Transverse colon (tissue), 4 donors: ENCODE measurements around the gene INSIG2. TPM values are rescaled to one million over a fixed set of nuclear protein-coding genes. Genes with fewer than 3 reads are reported as not detected.

Experiments used
- DNase-seq: peaks from one replicate; pipeline ENCODE4 v3.0.0-alpha.2; 2019
- H3K27ac ChIP-seq, 4 donors: fragments of 200-600 bp; sonication (generic); 2 replicates each; pipeline ENCODE4 v1.5.1; 2016 to 2018; ENCODE audit warnings: inconsistent platforms in 4 of 4
- H3K27me3 ChIP-seq: fragments of 200-600 bp; sonication (generic); 2 replicates; pipeline ENCODE4 v1.5.1; 2017; ENCODE audit warnings: inconsistent platforms
- H3K36me3 ChIP-seq, 4 donors: fragments of 200-600 bp; sonication (generic); 2 replicates each; pipeline ENCODE4 v1.5.1; 2017 to 2019; ENCODE audit warnings: inconsistent platforms in 4 of 4
- H3K4me1 ChIP-seq, 4 donors: fragments of 200-600 bp; sonication (generic); 2 replicates each; pipeline ENCODE4 v1.5.1; 2017 to 2020; ENCODE audit warnings: inconsistent platforms in 4 of 4
- H3K4me3 ChIP-seq, 4 donors: fragments of 200-600 bp; sonication (generic); 1 replicate in 1 of 4; 2 replicates in 3 of 4; pipeline versions ENCODE4 v1.5.1 to v1.6.1; 2017 to 2019; ENCODE audit warnings: inconsistent platforms in 4 of 4
- H3K9me3 ChIP-seq, 2 donors: fragments of 200-600 bp; sonication (generic); 2 replicates each; pipeline ENCODE4 v1.5.1; 2017 to 2019; ENCODE audit warnings: inconsistent platforms in 2 of 2
- CTCF ChIP-seq, 5 experiments: fragments of 200-600 bp in 3 of 5; fragments of 450-650 bp in 2 of 5; sonication (generic) in 3 of 5; IDR thresholded peaks; 1 replicate in 2 of 5; 2 replicates in 3 of 5; pipeline ENCODE4 v1.5.1; 2016 to 2017; ENCODE audit warnings: antibody characterized with exemption in 5 of 5, inconsistent platforms in 3 of 5, mild to moderate bottlenecking in 2 of 5, moderate library complexity in 1 of 5
- EP300 ChIP-seq: sonication (generic); formaldehyde crosslinking; IDR thresholded peaks from one replicate; pipeline ENCODE4 v1.6.1; 2017; ENCODE audit warnings: antibody characterized with exemption, low read depth
- POLR2A ChIP-seq: fragments of 450-650 bp; IDR thresholded peaks from one replicate; pipeline ENCODE4 v1.6.1; 2016; ENCODE audit warnings: antibody characterized with exemption, mild to moderate bottlenecking, moderate library complexity
- POLR2AphosphoS5 ChIP-seq, 3 donors: sonication (generic); formaldehyde crosslinking; IDR thresholded peaks; one replicate each; pipeline ENCODE4 v1.6.1; 2016; ENCODE audit warnings: antibody characterized with exemption in 3 of 3
- WGBS, 2 donors: methylation state at CpG; one replicate each; pipeline ENCODE4 v1.1.5; 2018; ENCODE audit warnings: low coverage in 1 of 2; 5-methylcytosine and 5-hydroxymethylcytosine counted together
- in situ Hi-C, 4 donors: fragments of 200-750 bp; cut with MboI; loops; one replicate each; pipeline versions ENCODE4 v1.15.0 to v1.15.1; 2017; ENCODE audit warnings: low sequenced_read_pairs in 3 of 4, low pct_ligation_motif_present in 1 of 4, low pct_unique_long_range_greater_than_20kb in 1 of 4
- intact Hi-C: fragments of 100-400 bp; cut with DNase I; formaldehyde crosslinking; loops from one replicate; pipeline ENCODE4 v1.15.1; 2023; ENCODE audit warnings: low total_unique reads
- total RNA-seq, 4 donors: library from RNA; depleted of rRNA; stranded (reverse); fragments of >200 nt; gene quantifications; one replicate each; pipeline ENCODE4 v1.1.0, GENCODE V29; 2016

Gene INSIG2
- total RNA-seq, 4 donors from 2014 or later, result 1.00 to 19.5 (median 12.3) TPM

DNA sequence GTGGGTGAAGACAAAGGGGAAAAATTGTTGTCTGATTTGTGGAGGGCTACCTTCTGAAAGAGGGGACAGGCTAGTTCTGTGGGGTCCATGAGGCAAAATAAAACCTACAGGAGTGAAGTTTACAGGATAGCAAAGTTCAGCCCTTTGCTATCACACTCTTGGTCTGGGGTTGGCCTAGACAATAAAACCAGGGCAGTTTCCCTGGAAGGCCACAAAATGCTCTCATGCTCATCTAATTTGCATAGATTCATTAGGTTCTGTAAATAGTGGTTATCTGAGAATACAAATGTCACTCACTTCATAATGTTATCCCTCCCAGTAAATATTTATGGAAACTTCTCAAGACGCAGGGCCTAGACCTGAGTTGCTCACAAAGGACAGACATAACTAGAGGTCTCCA is 63.6 kb downstream of the INSIG2 start:
- in situ Hi-C loops, result no loop called here
- intact Hi-C loops, result no loop called here
- peaks cover 5% of the 10 kb centered on the region for H3K27me3 ChIP-seq
- 81 to 100% methylated on average over 1 of the region's 1 CpG for WGBS, 2 donors
- TF ChIP-seq CTCF (IDR thresholded peaks at IDR 0.05) (no peak), EP300 (no peak)
- no peaks in the 10 kb centered on the region for H3K4me1 ChIP-seq
- H3K27ac ChIP-seq, result no peak overlapping the region
- H3K36me3 ChIP-seq, result no peaks in the 10 kb centered on the region
- no peak for DNase-seq
- H3K9me3 ChIP-seq, result no peaks in the 10 kb centered on the region
- H3K4me3 ChIP-seq, result no peak overlapping the region

- intact Hi-C loops, result no loop called here
- WGBS, 2 donors, result 29 to 61% methylated on average over 1 to 4 of the region's 4 CpGs
- in situ Hi-C loops, result no loop called here
Observed at GRCh38 chr2:118153433-118153832, 65.2 kb downstream of the INSIG2 start.

GRCh38 chr2:118154176-118154575 is 65.9 kb downstream of the INSIG2 start:
- no peak overlapping the region for H3K27ac ChIP-seq
- H3K36me3 ChIP-seq, result no peaks in the 10 kb centered on the region
- TF ChIP-seq POLR2A (no peak), EP300 (no peak), CTCF (IDR thresholded peaks at IDR 0.05) (no peak), POLR2AphosphoS5 (IDR thresholded peaks at IDR 0.05) (no peak)
- in situ Hi-C loops, result no loop called here
- peaks cover 5% of the 10 kb centered on the region for H3K27me3 ChIP-seq
- 94 to 100% methylated on average over 1 to 2 of the region's 2 CpGs for WGBS, 2 donors
- intact Hi-C loops, result no loop called here
- no peak overlapping the region for H3K4me3 ChIP-seq
- peaks cover 0 to 8% of the 10 kb centered on the region in 2 donors for H3K9me3 ChIP-seq
- DNase-seq, result no peak
- no peaks in the 10 kb centered on the region for H3K4me1 ChIP-seq

More at GRCh38 chr2:118153433-118153832, 65.2 kb downstream of the INSIG2 start:
- no peak for DNase-seq
- Histone ChIP-seq H3K36me3 (no peaks in the 10 kb centered on the region), H3K27me3 (peaks cover 5% of the 10 kb centered on the region), H3K4me3 (no peak overlapping the region), H3K9me3 (peaks cover 0 to 8% of the 10 kb centered on the region in 2 donors), H3K27ac (no peak overlapping the region), H3K4me1 (no peaks in the 10 kb centered on the region)
- TF ChIP-seq POLR2AphosphoS5 (IDR thresholded peaks at IDR 0.05), result no peak
- no peak for TF ChIP-seq POLR2A
- TF ChIP-seq CTCF (IDR thresholded peaks at IDR 0.05), result no peak
- no peak for TF ChIP-seq EP300

Other genes starting within 250 kb of the INSIG2 start
- 100 to 1,000 TPM in 1 of 4 donors, 10 to 100 TPM in 3; 41.6 to 450 (median 80.7) TPM for gene CCDC93, start 74.4 kb upstream of the INSIG2 start, total RNA-seq